RPMI7951 (cell line): ENCODE data around the gene PKD1. TPM values are rescaled to one million over a fixed set of nuclear protein-coding genes. Genes with fewer than 3 reads are reported as not detected.

Experiments
- DNase-seq: peaks from one replicate; pipeline ENCODE4 v3.0.0-alpha.2; 2012; ENCODE audit warnings: low read depth
- total RNA-seq: library from RNA; depleted of rRNA; stranded (reverse); fragments of >200 nt; shearing (Covaris generic); gene quantifications from 2 replicates; pipeline ENCODE4 v1.2.3, GENCODE V29; 2014; rRNA removed

Gene PKD1
- total RNA-seq, 1 experiment from 2014 or later, result 19.1 TPM

DNA sequence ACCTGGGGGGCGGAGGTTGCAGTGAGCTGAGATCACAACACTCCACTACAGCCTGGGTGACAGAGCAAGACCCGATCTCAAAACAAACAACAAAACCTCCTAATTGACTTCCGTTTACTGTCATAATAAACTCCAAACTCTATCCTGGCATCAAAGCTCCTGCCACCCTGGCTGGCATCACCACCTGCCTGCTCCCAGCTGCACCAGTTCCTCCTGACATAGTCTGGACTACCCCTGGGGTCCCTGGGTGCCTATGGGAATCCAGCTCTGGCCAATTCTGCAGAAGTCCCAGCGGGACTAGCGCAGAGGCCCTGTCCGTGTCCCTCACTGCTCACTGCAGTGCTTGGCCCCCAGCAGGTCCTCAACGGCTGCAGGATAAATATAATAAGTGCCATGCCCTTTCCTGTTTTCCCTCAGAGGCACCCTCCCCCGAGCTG, 88.8 kb downstream of the PKD1 start:
- no peak for DNase-seq

DNA sequence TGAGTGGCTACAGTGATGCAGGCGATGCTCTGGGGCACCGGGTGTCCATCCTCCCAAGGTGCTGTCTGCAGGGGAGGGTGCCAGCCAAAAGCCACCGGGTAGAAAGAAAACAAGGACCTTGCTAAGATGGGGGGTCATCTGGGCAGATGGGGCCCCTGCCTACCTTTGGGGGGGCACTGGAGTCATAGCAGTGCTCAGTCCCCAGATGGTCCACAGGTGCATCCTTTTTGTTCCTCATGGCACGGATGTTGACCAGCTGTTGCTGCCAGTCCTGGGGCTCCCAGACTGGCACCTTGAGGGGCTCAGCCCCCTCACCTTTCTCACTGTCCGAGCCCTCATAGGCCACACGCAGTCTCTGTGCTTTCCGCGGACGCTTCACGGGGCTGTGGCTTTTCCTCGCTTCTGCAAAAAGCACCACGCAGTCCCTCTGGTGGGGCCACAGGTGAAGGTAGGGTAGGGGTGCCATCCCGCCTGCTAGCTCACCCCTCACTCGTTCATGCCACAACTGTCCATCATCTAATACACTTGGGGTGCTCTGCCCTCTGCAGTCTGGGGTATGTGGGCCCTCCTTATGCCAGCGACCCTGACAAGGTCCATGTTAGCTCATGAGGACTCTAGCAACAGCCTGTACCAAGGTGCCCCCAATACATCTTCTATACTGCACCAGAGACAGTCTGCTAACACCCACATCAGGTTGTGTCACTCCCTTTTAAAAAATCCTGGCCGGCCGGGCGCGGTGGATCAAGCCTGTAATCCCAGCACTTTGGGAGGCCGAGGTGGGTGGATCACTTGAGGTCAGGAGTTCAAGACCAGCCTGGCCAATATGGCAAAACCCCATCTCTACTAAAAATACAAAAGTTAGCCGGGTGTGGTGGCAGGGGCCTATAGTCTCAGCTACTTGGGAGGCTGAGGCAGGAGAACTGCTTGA, 89.5 kb downstream of the PKD1 start:
- no peak for DNase-seq

DNA sequence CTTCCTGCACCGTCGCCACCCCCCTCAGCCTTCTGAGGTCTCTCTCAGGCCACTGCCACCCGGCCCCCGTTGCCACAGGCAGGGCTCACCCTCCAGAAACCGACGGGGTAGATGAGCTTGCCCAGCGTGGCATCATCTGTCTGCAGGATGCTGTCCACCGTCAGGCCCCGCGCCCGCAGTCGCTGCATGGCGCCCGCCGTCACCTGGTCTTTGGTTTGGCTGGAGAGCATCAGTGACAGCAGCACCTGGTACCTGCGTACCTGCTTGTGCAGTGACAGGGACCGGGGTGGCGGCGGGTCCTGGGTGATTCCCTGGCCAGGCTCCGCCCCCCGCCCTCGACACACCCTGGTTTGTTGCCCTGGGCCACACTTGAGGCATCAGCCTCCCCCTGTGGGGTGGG, 91.2 kb downstream of the PKD1 start:
- no peak for DNase-seq

DNA sequence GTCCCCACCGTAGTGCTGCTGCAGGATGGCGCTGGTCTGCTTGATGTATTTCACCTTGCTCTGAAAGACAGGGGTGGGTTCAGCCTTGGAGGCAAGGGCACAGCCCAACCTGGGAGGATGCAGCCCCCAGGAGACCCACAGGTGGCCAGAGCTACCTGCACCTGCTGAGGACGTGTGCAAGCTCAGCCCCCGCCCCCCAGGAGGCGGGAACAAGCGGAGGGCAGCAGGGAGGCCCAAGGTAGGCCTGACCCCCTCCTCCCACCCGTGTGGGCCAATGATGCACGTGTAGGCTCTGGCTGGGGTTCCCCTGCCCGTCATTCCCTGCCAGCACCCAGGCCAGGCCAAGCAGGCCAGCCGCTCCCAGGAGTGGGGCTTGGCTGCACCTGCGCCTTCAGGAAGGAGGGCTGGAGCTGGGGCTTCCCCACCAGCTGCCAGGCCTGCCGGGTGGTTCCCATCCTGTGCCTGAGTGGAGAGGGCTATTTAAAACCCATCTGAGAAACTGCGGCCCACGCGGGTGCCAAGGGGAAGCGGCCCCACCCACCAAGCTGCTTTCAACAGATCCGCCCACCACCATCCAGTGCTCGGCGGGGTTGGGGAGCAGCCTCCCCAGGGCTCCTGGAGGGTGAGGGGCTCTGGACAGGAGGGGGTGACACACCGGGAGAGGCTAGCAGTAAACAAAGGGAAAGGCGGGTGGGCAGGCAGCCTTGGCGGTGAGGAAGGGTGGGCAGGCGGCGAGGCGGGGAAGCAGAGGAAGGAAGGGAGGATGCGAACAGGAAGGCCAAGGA, 91.8 kb downstream of the PKD1 start:
- DNase-seq, result no peak

DNA sequence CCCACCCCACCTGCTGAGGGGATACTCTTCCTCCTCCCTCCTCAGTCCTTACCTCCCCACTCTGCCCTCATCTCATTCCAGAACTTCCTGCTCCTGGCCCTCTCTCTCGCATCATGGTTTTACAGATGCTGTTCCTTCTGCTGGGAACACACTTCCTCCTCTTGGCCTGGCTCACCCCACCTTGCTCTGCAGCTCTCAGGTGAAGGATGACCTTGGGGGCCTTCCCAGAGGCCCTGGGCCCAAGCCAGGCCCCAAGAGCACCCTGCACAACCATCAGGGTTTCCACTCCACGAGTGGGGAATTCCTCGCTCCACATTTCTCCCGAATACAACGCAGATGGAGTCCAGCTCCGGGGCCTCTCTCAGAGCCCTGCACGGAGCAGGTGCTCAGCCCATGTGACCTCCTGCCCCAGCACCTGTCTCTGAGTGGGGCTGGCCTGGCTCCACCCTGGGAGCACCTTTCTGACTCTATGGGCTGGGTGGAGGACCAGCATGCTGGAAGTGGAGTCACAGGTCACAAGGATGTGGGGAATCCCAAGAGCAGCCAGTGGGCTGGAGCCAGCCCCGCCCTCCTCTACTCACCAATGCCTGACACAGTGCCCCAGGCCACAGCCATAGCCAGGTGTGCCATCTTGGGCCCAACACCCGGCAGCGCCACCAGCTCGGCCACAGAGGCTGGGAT, 92.6 kb downstream of the PKD1 start:
- DNase-seq, result no peak

- no peak for DNase-seq
These were observed 93.3 kb downstream of the PKD1 start for GRCh38 chr16:2042171-2042985.

GRCh38 chr16:2040787-2041522, 94.7 kb downstream of the PKD1 start:
- DNase-seq, result peak; percentile 82

DNA sequence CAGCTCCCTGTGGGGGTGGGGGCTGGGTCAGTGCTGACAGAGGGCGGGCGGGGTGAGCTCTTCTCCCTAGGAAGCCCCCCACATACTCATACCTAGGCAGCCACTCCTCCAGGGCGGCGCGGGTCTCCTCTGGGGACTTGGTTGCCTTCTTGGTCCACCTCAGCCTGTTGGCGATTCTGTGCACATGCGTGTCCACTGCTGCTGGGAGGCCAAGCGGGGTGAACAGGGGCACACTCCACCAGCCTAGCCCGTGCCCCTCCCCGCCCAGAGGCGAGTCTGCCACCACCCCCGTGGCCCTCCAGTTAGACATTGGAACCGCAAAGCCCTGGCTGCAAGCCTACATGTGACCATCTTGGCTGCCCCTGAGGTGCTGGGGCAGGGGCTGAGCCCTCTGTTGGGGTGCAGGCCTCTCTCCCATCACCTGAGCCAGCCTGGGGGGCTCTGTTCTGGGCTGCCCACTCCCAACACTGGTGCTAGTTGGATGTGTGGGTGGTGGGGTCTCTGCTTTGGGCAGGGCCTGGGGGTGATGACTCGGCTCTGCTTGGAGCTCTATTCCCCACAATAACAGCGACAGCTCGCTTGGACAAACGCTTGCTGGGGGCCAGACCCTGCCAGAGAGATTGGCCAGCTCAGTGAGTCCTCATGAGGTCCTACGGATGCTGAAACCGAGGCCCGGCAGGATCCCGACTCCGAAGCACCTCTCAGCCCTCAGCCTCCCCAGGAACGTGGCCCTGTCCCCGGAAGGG, 95.5 kb downstream of the PKD1 start:
- DNase-seq, result peak; percentile 48

DNA sequence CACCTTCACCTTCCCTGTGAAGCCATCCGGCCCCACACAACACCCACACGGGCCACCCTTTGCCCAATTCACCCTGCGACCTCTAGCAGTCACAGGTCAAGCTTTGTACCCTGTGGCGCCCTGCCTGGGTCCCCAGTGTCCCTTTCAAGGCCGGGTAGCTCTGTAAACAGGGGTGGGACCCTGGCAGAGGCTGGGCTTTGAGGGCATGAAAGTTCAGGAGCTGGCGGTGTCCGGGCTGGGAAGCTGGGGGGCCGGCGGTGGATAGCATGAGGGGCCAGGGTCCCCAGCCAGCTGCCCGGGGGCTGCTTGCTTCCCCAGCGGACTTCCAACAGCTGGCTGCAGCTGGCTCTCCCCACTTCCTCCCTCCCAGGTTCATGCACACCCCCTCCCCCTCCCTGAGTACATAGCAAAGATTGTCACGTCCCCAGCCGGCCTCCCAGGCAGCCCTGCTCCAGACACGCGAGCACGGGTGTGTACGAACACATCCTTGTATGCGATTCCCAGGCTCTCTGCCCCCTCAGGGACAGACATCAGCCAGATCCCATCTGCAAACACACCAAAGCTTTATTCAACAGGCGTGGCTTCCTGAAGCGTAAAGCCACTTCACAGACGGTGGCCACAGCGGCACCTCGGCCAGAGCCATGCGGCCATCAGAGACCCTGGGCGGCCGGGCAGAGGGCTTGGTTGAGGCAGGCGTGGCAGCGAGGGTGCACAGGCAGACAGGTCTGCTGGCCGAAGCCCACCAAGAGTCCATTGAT, 96.2 kb downstream of the PKD1 start:
- DNase-seq, result peak; percentile 89

Other genes starting within 250 kb of the PKD1 start
- gene HS3ST6, start 217.5 kb downstream of the PKD1 start, total RNA-seq, result not detected in 2 replicates
- gene MSRB1, start 192.7 kb downstream of the PKD1 start, total RNA-seq, result 12.2 and 14.4 TPM in 2 replicates
- gene RPL3L, start 181.2 kb downstream of the PKD1 start, total RNA-seq, result not detected in 2 replicates
- gene NDUFB10, start 176.4 kb downstream of the PKD1 start, total RNA-seq, result 209 and 290 TPM in 2 replicates
- gene RPS2, start 171.1 kb downstream of the PKD1 start, total RNA-seq, result 1,519 and 1,683 TPM in 2 replicates
- not detected in 2 replicates for gene RNF151, start 169.0 kb downstream of the PKD1 start, total RNA-seq
- 28.8 and 40.4 TPM in 2 replicates for gene TBL3, start 163.8 kb downstream of the PKD1 start, total RNA-seq
- not detected in 2 replicates for gene NOXO1, start 154.4 kb downstream of the PKD1 start, total RNA-seq
- gene GFER, start 151.7 kb downstream of the PKD1 start, total RNA-seq, result 6.7 and 16.5 TPM in 2 replicates
- gene SYNGR3, start 145.9 kb downstream of the PKD1 start, total RNA-seq, result 5.5 and 6.6 TPM in 2 replicates
- gene ZNF598, start 126.1 kb downstream of the PKD1 start, total RNA-seq, result 9.7 and 13.6 TPM in 2 replicates
- gene NPW, start 116.1 kb downstream of the PKD1 start, total RNA-seq, result 0.20 and 0.24 TPM in 2 replicates
- 49.0 and 51.1 TPM in 2 replicates for gene NHERF2, start 109.0 kb downstream of the PKD1 start, total RNA-seq
- 24.8 and 48.2 TPM in 2 replicates for gene NTHL1, start 88.1 kb downstream of the PKD1 start, total RNA-seq
- gene TSC2, start 87.9 kb downstream of the PKD1 start, total RNA-seq, result 19.0 and 19.5 TPM in 2 replicates
- gene RAB26, start 12.7 kb upstream of the PKD1 start, total RNA-seq, result 0.20 and 0.72 TPM in 2 replicates
- gene TRAF7, start 19.9 kb upstream of the PKD1 start, total RNA-seq, result 47.7 and 57.2 TPM in 2 replicates
- gene CASKIN1, start 60.7 kb upstream of the PKD1 start, total RNA-seq, result not detected in 2 replicates
- gene MLST8, start 69.6 kb upstream of the PKD1 start, total RNA-seq, result 19.9 and 23.4 TPM in 2 replicates
- 0.96 and 0.98 TPM in 2 replicates for gene BRICD5, start 75.0 kb upstream of the PKD1 start, total RNA-seq
- 14.1 and 21.0 TPM in 2 replicates for gene PGP, start 78.9 kb upstream of the PKD1 start, total RNA-seq
- 10.5 and 14.0 TPM in 2 replicates for gene E4F1, start 87.7 kb upstream of the PKD1 start, total RNA-seq
- gene DNASE1L2, start 100.5 kb upstream of the PKD1 start, total RNA-seq, result 0.39 and 0.60 TPM in 2 replicates
- gene ECI1, start 115.7 kb upstream of the PKD1 start, total RNA-seq, result 36.5 and 45.3 TPM in 2 replicates
- gene RNPS1, start 132.2 kb upstream of the PKD1 start, total RNA-seq, result 148 and 155 TPM in 2 replicates
- gene ABCA3, start 204.8 kb upstream of the PKD1 start, total RNA-seq, result 0.20 and 0.60 TPM in 2 replicates